ENCODE data around the gene LDLR. TPM values are rescaled to one million over a fixed set of nuclear protein-coding genes. Genes with fewer than 3 reads are reported as not detected.

LDLR gene
- total and polyA plus RNA-seq, 11 donors, result 4.3 to 45.9 (median 19.0) TPM

DNA sequence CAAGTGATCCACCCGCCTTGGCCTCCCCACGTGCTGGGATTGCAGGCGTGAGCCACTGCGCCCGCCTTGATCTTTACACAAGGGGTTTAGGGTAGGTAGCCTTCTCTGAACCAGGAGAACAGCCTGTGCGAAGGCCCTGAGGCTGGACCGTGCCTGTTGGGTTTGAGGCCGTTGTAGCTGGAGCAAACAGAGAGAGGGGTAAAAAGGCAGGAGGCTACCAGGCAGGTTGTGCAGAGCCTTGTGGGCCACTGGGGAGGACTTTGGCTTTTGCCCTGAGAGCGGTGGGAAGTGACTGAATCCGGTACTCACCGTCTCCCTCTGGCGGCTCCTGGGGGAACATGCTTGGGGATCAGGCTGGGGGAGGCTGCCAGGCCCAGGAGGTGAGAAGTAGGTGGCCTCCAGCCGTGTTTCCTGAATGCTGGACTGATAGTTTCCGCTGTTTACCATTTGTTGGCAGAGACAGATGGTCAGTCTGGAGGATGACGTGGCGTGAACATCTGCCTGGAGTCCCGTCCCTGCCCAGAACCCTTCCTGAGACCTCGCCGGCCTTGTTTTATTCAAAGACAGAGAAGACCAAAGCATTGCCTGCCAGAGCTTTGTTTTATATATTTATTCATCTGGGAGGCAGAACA, 41.7 kb downstream of the LDLR start:
- Histone ChIP-seq H3K27me3 (no peaks in the 10 kb centered on the region), H3K4me1 (peaks cover 0 to 25% (median 11%) of the 10 kb centered on the region in 12 donors), H3K36me3 (peaks cover 0 to 74% (median 58%) of the 10 kb centered on the region in 9 donors), H3K9me3 (no peaks in the 10 kb centered on the region), H3K27ac (peak overlapping the region; percentile 4 to 76 (median 57)), H3K4me3 (no peak overlapping the region)
- WGBS, 4 donors, result 43 to 48% (median 43%) methylated on average over 19 of the region's 19 CpGs
- intact Hi-C loops (cut with DNase I), result loop anchor here in 5 of 10 donors (2.0 to 10.0 kb wide), 6 partner anchors 94 to 304 kb away; partner anchors contain the start of genes ODAD3 (in 1 of the 5) and PRKCSH (in 1 of the 5)
- peak; percentile 83 to 87 (median 83) for DNase-seq
- TF ChIP-seq, protein P1, sequence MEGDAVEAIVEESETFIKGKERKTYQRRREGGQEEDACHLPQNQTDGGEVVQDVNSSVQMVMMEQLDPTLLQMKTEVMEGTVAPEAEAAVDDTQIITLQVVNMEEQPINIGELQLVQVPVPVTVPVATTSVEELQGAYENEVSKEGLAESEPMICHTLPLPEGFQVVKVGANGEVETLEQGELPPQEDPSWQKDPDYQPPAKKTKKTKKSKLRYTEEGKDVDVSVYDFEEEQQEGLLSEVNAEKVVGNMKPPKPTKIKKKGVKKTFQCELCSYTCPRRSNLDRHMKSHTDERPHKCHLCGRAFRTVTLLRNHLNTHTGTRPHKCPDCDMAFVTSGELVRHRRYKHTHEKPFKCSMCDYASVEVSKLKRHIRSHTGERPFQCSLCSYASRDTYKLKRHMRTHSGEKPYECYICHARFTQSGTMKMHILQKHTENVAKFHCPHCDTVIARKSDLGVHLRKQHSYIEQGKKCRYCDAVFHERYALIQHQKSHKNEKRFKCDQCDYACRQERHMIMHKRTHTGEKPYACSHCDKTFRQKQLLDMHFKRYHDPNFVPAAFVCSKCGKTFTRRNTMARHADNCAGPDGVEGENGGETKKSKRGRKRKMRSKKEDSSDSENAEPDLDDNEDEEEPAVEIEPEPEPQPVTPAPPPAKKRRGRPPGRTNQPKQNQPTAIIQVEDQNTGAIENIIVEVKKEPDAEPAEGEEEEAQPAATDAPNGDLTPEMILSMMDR (IDR thresholded peaks at IDR 0.05), result peak; percentile 79 to 96 (median 88)
- TF ChIP-seq POLR2A (IDR thresholded peaks at IDR 0.05), result no peak
- ATAC-seq, result peak; percentile 66 to 86 (median 82)

DNA sequence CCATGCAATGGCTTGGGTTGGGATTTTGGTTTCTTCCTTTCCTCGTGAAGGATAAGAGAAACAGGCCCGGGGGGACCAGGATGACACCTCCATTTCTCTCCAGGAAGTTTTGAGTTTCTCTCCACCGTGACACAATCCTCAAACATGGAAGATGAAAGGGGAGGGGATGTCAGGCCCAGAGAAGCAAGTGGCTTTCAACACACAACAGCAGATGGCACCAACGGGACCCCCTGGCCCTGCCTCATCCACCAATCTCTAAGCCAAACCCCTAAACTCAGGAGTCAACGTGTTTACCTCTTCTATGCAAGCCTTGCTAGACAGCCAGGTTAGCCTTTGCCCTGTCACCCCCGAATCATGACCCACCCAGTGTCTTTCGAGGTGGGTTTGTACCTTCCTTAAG, 42.2 kb downstream of the LDLR start:
- intact Hi-C loops (cut with DNase I), result loop anchor here in 5 of 10 donors (2.0 to 10.0 kb wide), 6 partner anchors 94 to 303 kb away; partner anchors contain the start of genes ODAD3 (in 1 of the 5) and PRKCSH (in 1 of the 5)
- no peak for ATAC-seq
- TF ChIP-seq, protein P1 (IDR thresholded peaks at IDR 0.05), result no peak
- no peak for TF ChIP-seq POLR2A (IDR thresholded peaks at IDR 0.05)
- Histone ChIP-seq H3K4me3 (no peak overlapping the region), H3K9me3 (no peaks in the 10 kb centered on the region), H3K36me3 (peaks cover 0 to 72% (median 55%) of the 10 kb centered on the region in 9 donors), H3K27ac (peak overlapping the region in 11 of 12 donors; percentile 31 to 76 (median 62)), H3K27me3 (no peaks in the 10 kb centered on the region), H3K4me1 (peaks cover 0 to 19% (median 8%) of the 10 kb centered on the region in 12 donors)
- DNase-seq, result no peak
- 64 to 78% (median 74%) methylated on average over 7 of the region's 7 CpGs for WGBS, 4 donors

DNA sequence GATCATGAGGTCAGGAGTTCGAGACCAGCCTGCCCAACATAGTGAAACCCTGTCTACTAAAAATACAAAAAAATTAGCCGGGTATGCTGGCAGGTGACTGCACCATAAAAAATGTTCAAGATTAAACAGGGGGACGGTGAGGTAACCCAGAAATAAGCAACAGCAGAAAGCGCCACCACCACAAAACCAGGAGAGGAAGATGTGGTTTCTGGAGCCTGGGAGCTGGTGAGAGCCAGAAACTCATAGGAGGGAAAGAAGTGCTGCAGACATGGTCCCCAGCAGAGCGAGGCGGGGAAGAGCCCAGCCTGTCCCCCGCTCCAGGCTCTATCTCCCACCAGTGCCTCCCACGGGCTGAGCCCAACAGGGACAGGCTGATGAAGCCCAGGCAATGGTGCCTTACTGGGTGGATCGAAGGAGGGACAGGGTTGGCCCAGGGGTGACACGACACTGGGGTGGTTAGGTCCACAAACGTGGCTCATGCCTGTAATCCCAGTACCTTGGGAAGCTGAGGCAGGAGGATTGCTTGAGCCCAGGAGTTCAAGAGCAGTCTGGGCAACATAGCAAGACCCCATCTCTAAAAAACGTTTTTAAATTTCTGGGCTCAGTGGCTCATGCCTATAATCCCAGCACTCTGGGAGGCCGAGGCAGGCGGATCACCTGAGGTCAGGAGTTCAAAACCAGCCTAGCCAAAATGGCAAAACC, 47.3 kb downstream of the LDLR start:
- peaks cover 7 to 46% (median 30%) of the 10 kb centered on the region in 12 donors for H3K4me1 ChIP-seq
- intact Hi-C loops (cut with DNase I), result loop anchor here in 9 of 10 donors (1.0 to 10.0 kb wide), 7 partner anchors 66 to 298 kb away; partner anchors contain the start of genes ODAD3 (in 1 of the 9) and PRKCSH (in 1 of the 9)
- WGBS, 4 donors, result 83 to 84% (median 83%) methylated on average over 14 of the region's 14 CpGs
- TF ChIP-seq POLR2A (IDR thresholded peaks at IDR 0.05), result no peak
- TF ChIP-seq, protein P1 (IDR thresholded peaks at IDR 0.05), result no peak
- H3K4me3 ChIP-seq, result no peak overlapping the region
- peak overlapping the region in 8 of 12 donors; percentile 34 to 96 (median 93) for H3K27ac ChIP-seq
- ATAC-seq (no peak), DNase-seq (no peak)
- H3K9me3 ChIP-seq, result no peaks in the 10 kb centered on the region
- peaks cover 0 to 22% (median 8%) of the 10 kb centered on the region in 9 donors for H3K36me3 ChIP-seq
- no peaks in the 10 kb centered on the region for H3K27me3 ChIP-seq

All from heart left ventricle (tissue), 16 donors.